Stimulated activated CD8-positive, alpha-beta memory T cell treated with anti-CD3 and anti-CD28 coated beads, Interleukin-15, amount 100 ng/mL, for 1 hour (primary cell): ENCODE measurements around the gene PKD1.
"Not testable (repeated sequence)": the region's sequence is repeated elsewhere in the genome, so short reads cannot be mapped to it uniquely, and the experiment has no call there.

ENCODE experiments used
- DNase-seq: peaks from one replicate; pipeline ENCODE4 v3.0.0-alpha.2; 2020; ENCODE audit warnings: low read depth

The PKD1 gene

DNA sequence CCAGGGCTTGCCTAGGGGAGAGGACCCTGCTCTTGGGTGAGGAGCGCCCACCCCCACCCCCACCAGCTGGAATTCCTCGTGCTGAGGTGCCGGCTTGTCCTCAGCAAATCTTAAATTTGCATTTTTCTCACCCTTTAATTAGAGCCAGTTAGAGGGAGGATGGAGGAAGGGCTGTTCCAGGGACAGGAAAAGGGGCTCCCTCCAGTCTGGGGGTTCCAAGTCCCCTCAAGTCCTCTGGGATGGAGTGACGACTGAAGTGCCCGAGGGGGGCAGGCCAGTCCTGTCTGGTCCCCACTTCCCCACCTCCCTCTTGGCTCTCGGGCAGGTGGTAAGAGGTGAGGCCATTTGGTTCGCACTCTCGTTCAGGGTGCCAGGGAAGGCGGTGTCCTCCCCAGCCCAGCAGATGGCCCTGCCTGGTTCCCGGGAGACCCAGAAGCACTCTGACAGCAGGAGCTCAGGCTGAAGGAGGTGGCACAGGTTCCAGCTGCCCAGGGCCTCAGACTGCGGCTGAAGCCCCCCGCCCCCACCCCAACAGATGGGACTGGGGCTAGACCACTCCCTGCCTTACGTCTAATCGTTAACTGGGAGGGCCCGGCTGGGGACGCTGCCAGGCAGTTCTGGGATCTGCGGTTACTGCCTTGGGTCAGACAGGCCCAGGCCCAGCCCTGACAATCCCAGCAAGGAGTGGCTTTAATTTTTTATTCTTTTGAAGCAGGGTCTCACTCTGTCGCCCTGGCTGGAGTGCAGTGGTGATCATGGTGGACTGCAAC lies 14.9 kb upstream of the PKD1 start:
- no peak for DNase-seq

DNA sequence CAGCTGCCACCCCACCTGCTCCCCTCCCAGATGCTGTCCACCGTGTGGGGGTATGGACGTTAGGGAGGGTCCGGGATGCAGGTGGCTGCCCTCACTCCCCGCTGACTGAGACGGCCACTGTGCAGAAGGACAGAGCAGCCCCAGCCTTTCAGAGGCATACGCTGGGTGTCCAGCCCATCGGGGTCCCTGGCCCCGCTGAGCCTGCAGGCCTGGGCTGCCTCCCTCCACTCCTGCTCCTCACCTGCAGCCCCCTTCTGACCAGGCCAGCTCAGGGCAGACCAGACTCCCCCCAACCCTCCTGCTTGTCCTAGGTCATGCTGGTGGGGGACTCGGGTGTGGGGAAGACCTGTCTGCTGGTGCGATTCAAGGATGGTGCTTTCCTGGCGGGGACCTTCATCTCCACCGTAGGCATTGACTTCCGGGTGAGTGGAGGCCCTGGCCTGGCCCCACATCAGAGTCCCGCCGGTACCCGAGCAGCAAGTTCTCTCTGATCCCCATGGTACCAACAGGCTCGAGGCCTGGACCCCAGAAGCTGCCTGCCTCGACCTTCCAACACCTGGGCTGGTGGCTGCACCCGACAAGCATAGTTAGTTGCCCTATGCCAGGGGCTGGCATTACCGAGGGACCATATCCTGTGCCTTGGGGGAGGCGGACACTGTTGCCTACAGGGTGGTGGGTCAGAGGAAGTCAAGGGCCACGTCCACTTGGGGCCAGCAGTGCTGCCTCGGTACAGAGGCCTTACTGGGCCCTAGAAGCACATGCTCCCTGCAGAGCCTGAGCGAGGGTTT lies 14.1 kb upstream of the PKD1 start:
- no peak for DNase-seq

DNA sequence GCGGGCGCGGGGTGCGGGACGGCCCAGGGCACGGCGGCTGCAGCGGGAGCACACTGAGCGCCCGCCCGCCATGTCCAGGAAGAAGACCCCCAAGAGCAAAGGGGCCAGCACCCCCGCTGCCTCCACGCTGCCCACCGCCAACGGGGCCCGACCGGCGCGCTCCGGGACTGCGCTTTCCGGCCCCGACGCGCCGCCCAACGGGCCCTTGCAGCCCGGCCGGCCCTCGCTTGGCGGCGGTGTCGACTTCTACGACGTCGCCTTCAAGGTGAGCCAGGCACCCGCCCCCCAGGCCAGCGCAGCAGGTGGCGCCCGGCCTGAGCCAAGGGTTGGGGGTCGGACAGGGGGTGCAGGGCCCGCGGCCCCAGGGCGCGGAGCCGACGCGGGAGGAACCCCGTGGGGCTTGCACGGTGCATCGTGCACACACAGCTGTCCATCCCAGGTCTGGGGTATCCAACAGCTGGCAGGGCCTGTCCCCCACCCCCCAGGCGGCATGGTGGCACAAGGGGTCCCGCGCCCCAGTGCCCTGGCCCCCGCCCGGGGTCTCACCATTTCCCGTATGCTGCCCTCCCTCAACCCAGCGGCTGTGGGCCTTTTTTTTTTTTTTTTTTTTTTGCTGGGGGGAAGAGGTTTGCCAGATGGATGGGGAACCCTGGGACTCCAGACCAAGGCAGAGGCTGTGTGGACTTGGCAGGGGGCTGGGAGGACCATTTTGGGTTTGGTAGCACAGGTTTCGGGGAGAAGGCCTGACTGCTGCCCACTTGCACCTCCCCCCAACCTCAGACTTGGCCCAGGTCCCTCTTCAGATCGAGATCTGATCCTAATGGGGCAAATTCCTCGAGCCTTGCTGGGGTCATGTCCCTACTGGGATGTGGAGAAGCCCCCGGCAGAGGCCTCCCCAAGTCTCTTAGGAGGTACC lies 13.3 kb upstream of the PKD1 start:
- DNase-seq = no peak

DNA sequence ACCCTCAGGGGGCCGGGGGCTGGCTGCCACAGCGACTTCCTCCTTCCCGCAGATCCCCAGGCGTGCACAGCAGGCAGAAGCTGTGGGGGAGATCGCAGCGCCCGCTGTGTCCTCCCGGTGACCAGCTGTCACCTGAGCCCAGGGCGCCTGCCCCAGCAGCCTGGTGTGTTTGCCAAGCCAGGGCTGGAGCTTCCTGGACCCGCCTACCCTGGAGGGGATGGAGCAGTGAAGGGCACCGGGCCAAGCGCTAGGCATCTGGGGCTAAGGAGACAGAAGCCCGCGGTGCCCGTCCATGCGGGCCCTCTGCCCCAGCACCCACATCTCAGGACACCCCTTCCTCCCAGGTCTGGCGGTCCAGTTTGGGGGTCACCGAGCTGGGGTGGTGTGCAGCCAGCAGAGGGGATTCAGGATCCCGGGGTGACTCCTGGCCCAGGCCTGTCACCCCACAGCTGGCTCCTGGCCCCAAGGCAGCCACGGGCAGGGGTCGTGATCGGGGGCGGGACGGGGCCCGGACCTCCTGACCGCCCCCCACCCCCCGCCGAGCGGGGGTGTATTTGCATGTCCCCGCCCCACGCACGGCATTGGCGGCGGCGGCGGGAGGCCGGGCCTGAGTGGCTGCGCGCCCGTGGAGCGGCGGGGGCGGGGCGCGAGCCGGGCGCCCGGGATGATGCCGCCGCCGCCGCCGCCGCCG lies 12.4 kb upstream of the PKD1 start, which contains the start of gene RAB26:
RAB26 (plus strand) TSS at position 645 of the 691 bp plus-strand sequence. CDS start 159 bp downstream, outside the sequence.
- no peak for DNase-seq

DNA sequence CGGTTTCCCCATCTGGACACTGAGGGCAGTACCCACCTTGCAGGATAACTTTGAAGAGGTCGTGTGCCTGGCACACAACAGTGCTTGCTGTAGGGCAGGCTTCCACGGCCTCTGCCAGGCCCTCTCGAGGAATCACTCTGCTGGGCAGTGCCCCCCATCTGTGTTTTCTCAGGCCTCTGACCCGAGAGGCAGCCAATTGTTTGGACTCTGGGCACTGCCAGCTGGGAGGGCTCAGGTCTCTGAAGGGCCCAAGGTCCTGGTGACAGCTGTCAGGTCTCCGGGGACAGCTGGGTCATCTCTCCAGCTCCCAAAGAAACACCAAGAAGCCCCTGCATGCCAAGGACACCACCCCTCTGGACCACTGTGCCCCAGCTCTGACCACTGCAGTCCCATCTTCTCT lies 11.7 kb upstream of the PKD1 start:
- DNase-seq = no peak

DNA sequence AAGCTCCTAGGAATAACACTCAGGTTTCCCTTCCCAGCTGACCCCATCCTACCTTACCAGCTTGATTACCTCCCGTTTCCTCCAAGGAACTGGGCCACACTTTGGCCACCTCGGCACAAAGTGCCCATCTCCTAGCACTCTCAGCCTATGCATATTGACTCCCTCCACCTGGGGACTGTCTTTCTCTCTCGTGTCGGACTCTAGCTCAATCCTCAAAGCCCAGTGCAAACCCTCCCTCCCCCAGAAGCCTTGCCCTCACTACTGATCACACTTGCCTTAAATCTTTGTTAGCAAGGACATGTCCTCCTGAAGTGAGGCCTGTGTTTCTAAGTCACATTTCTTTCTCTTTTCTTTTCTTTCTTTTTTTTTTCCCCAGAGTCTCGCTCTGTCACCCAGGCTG lies 10.1 kb upstream of the PKD1 start:
- DNase-seq = no peak

DNA sequence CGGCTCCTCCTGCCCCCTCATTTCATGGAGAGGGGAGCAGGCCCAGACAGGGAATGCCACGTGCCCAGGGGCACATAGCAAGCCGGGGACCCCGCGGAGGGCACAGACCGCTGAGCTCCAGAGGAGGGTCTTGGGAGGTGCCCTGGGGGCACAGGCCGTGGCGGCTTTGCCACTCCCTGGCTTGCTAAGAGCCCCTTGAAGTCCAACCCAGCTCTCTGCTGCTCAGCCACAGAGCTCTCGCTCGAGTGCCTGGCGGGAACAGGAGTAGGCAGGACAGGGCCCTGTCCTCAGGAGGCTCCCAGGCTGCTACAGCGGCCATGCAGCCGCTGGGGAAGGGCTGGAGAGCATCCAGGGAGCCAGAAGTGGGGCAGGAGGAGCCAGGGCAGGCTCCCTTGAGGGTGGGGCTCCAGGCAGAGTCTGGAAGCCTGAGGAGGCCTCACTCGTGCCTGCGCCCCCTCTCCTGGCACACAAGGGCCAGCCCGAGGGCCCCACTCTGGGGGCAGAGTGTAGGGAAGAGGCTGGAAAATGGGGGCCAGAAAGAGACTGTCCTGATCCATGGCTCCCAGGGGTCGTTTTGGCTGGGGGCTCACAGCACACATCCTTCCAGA lies 8.3 kb upstream of the PKD1 start:
- no peak for DNase-seq

DNA sequence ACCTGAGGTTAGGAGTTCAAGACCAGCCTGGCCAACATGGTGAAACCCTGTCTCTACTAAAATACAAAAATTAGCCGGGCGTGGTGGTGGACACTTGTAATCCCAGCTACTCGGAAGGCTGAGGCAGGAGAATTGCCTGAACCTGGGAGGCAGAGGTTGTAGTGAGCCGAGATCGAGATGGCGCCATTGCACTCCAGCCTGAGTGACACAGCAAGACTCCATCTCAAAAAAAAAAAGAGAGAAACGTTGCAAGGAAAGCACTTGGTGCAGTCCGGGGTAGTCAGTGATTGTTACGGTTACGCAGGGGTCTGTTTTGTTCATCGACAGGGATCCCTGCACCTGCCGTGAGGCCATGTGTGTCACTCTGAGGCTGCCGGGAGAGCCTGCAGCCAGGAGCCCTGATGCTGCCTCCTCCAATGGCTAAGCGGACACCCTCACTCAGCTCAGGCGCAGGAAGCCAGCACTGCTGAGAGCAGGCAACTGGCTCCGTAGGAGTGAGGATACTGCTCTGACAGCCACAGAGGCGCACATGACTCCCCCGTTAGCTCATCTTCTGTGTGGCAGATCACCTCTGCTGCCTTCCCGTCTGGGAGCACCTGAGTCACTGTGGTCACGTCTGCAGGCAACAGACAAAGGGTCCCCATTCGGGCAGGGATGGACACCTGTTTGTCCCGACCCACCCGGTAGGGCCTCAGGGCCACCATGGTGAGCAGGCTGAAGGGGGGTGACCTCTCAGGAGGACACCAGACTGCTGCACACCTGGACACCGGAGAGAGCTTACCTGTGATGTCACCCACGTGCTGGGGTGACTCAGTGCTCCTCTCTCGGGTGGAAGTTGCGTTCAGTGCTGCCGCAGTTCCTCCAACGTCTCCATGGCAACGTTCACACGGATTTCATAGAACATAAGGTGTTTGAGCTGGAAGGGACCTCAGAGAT lies 7.5 kb upstream of the PKD1 start:
- no peak for DNase-seq

DNA sequence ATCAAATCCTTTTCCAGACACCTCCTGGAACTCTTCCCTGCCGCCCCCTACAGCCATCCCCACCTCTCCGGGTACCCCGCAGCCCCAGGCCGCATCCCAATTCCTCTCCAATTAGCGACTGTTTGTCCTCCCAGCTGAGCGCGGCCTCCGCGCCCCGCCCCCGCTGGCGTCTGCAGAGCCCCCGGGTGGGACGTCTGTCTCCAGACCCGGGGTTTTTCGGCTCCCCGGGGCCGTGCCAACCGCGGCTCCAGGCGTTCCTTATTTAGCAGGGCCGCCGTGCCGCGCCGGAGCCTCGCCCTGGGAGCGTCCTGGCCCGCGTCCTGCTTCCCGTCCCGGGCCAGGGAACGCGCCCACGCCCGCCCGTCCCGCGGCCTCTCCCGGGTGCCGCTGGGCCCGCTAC lies 627 bp downstream of the PKD1 start:
- not testable (repeated sequence) for DNase-seq

DNA sequence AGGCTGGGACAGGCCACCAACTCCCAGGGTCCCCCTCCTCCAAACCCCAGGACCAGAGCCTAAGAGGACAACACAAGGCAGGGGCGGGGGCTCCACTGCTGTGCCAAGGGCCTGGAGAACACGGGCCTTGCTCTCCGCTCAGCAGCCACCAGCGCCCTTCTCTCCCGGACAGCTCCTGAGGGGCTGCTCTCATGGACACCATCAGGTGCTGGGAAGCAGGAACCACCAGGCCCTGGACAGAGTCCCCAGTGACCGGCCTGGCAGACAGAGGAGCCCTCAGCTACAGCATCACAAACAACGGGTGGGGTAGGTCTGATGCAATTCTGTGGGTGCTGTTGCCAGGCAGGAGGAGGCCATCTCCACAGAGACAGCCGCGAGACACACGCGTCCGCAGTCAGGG lies 1.9 kb downstream of the PKD1 start:
- not testable (repeated sequence) for DNase-seq

DNA sequence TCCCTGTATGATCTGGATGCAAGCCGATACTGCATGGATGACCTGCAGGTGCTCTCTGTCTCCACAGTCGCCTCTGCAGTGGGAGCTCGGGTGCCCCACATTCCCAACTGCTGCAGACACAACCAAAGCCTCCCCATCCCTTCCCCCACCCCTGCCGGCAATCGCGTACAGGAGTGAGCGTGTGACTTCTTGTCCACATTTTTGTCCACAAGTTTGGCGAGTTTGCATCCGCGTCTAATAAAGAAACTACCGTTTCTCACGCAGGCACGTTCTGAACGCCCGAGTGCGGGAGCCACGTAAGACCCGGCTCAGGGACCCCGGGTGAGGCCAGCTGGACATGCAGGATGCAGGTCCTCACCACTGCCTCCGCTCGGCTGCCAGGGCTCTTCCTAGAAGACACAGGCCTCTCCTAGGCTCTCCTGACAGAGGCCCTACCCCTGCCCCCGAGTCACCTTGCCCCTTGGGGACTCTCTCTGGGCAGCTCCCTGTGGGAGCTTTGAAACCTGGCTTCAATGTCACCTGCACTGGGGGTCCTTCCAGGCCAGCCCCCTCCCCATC lies 5.7 kb downstream of the PKD1 start:
- not testable (repeated sequence) for DNase-seq

DNA sequence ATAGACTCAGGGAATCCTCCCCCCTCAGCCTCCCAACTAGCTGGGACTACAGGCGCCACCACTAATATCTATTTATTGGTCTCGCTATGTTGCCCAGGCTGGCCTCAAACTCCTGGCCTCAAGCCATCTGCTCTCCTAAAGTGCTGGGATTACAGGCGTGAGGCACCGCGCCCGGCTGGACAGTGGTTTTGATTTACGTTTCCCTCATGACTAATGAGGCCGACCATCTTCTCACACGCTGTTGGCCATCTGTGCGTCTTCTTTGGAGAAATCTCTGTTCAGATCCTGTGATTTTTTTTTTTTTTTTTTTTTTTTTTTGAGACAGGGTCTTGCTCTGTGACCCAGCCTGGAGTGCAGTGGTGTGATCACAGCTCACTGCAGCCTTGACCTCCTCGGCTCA lies 6.4 kb downstream of the PKD1 start:
- not testable (repeated sequence) for DNase-seq

DNA sequence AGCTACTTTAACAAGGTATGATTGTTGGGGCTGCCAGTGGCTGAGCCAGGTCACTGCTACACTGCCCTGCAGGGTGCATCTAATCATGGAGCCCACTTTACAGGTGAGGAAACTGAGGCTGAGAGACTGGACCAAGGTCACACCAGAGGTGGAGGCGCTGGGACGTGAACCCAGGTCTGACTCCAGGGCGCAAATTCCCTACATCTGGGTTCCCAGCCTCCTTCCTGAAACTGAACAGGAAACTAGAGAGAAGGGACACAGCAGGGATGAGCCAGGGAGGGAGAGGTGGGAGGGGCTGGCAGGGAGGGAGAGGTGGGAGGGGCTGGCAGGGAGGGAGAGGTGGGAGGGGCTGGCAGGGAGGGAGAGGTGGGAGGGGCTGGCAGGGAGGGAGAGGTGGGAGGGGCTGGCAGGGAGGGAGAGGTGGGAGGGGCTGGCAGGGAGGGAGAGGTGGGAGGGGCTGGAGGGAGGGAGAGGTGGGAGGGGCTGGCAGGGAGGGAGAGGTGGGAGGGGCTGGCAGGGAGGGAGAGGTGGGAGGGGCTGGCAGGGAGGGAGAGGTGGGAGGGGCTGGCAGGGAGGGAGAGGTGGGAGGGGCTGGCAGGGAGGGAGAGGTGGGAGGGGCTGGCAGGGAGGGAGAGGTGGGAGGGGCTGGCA lies 7.9 kb downstream of the PKD1 start:
- not testable (repeated sequence) for DNase-seq

DNA sequence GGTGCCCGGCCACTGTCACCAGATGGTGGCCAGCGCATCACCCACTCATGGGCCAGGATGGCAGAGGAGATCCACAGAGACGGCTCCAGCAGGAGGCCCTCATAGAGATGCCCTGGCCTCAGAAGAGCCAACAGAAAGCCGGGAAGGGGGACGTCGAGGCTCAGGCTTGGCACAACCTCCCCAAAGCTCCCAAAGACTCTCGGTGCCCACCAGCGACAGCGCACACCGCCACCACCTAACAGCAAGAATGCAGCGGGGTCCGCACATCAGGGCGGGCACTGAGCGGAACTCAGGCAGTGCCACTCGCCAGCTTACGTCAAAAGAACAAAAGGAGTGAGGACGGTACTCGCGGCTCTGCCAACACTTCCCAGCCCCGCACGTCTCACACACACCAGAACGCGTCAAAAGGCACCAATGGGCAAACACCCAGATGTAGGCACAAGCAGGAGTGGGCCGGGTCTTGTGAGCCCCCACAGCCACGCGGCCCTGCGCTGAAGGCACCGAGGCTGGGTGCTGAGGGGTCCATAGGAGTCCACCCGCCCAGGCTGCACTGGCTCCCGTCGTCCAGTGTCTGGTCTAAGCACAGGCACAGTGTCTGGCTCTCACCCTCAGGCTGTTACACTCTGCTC lies 8.7 kb downstream of the PKD1 start:
- not testable (repeated sequence) for DNase-seq

DNA sequence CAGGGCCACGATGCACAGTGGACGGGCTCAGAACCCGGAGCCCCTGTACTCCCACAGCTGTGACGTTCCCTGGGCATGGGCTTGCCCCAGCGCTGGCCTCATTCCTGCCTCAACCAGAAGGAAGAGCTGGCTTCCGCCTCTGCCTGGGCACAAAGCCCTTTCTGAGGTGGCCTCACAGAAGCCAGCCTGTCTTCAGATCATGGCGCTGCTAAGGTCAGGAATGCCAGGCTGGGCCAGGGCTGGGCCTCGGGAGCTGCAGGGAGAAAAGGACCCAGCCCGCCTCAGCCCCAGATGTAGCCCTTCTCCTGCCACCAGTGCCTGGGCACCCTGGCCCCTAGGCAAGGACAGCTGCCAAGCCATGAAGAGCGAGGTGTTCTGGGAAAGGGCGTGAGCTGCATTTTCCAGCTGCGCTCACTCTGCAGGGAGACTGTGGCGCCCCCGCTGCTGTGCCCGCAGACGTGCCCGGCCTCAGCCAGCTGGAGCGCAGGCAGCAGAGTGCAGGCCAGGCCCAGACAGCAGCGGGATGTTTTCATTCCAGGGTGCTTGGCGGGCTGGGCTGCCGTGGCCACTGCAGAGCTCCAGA lies 9.4 kb downstream of the PKD1 start:
- not testable (repeated sequence) for DNase-seq

DNA sequence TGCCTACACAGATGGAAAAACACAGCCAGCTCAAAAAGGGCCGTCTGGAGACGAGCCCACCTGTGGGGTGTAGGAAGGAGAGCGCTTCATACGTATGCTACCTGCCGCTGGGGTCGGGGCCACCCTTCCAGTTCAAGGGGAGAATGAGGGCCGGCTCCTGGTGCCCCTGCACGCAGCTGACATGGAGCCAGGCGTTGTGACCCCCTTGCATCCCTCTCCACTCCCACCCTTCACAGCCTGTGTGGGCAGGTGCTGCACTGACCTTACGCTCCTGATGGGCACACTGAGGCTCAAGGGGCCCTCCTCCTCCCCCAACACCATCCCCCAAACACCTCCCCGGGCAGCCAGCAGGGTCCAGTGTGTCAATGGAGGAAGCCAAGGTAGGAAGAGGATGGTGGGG lies 10.1 kb downstream of the PKD1 start:
- not testable (repeated sequence) for DNase-seq

DNA sequence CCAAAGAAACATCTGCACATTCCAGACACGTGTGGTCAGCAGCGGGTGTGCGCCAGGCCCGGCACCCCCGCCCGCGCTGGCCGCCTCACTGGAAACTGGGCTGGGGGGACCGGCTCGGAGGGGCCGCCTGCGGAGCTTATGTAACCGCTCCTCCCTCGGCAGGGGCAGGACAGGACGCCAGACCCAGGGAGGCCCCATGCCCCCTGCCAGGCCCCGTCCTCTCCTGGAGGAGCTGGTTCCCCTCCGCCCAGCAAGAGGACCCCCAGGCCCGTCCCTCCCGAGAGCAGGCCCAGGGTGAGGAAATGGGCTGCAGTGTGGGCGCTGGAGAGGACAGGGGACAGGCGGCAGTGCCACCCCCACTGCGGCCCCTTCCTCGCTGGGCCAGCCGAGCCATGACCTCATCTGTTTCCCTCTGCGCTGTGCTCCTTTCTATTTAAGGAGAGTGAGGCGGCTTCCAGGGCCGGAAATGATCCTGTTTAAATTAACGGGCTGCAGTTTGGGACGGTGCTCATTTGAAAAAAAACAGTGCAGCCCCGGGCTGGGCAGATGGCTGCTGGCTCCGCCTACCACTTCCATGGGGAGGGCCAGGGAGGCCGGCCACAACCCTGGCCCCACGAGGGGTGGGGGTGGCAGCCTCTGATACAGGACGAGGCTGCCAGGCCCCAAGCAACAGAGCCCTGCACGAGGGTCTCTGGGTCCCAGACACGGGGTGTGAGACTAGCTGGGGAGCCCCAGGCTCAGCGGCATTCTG lies 10.8 kb downstream of the PKD1 start:
- not testable (repeated sequence) for DNase-seq

DNA sequence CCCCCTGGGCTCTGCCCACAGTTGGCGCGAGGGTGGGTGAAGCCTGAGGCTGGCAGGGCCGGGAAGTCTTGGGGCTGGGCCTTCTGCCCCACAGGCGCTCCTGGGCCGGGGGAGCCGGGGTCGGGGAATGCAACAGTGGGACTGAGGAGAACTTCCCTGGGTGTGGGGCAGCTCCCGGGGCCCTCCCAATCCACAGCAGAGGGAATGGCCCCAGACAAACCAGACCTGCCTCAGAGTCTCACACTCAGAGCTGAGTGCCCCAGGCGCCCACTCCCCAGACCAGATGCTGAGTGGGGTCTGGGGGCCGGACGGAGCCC lies 11.4 kb downstream of the PKD1 start:
- DNase-seq = not testable (repeated sequence)
